ENCODE results near the gene SYNC. TPM values are rescaled to one million over a fixed set of nuclear protein-coding genes. Genes with fewer than 3 reads are reported as not detected.

Gene SYNC
- total and polyA plus RNA-seq, 2 experiments from 2014 or later = not detected

DNA sequence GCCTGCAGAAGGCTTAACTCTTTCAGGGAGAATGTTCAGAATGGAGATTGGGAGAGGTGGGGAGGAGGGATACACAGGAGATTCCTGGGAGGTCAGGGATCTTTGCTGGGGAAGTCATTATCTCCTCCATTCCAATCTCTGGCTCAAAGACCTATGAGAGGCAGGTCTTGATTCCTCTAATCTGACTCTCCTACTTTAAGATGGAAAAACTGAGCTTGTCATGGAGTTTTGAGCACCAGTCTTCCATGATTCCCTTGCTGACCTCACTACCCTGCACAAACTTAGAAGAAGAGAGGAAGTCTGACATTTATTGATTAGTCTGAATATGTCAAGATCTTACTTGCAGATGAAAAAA, 41.5 kb upstream of the SYNC start (continued):
- TF ChIP-seq, protein P1, sequence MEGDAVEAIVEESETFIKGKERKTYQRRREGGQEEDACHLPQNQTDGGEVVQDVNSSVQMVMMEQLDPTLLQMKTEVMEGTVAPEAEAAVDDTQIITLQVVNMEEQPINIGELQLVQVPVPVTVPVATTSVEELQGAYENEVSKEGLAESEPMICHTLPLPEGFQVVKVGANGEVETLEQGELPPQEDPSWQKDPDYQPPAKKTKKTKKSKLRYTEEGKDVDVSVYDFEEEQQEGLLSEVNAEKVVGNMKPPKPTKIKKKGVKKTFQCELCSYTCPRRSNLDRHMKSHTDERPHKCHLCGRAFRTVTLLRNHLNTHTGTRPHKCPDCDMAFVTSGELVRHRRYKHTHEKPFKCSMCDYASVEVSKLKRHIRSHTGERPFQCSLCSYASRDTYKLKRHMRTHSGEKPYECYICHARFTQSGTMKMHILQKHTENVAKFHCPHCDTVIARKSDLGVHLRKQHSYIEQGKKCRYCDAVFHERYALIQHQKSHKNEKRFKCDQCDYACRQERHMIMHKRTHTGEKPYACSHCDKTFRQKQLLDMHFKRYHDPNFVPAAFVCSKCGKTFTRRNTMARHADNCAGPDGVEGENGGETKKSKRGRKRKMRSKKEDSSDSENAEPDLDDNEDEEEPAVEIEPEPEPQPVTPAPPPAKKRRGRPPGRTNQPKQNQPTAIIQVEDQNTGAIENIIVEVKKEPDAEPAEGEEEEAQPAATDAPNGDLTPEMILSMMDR (conservative IDR thresholded peaks at IDR 0.05; ENCODE audit: low read depth in 2 of 2) = no peak

DNA sequence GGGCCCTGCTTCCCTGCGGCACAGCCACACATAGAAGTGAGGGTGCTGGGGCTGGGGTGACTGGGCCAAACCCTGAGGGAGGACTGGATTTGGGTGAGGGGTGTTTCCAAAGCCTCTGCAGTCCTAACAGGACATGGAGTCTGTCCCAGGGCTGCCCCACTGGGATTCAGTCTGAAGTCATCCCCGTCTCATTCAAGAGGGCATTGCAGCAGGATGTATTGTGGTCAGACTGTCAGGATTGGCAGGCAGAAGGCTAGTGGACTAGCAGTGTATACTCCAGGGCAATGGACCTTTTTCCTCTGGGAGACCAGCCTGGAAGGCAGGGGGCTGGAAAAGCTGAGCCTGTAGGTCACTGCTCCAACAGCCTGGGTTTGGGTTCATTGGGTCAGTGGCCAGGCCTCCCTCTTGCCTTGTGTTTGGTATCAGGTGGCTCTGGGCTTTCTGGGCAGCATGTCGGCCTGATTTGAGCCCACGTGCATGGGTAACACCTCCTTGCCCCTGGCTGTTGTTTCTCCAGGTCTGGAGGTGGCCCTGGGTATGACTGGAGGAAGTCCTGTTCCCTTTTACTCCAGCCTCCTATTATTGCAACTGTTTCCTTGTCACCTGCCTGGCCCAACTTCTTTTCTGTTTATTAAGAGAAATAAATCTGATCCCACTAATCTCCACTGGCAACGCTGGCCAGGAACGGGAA, 41.0 kb upstream of the SYNC start:
- no peak overlapping the region; the same call in 1 of the 2 replicates for H3K4me3 ChIP-seq
- no peaks in the 10 kb centered on the region; the same call in 1 of the 2 replicates for H4K20me1 ChIP-seq (replicated peaks; ENCODE audit: insufficient read depth)
- H3K4me2 ChIP-seq = peak overlapping the region; percentile 90
- Mint-ChIP-seq H3K4me3 (peak overlapping the region; percentile 74; the same call in 2 of the 3 replicates), H3K4me1 (peaks cover 20% of the 10 kb centered on the region), H3K27me3 (ENCODE audit: insufficient read depth, low read depth, poor library complexity) (peaks cover 30% of the 10 kb centered on the region), H3K9me3 (no peaks in the 10 kb centered on the region), H3K36me3 (ENCODE audit: low read depth) (no peaks in the 10 kb centered on the region), H3K27ac (no peak overlapping the region)
- ATAC-seq = no peak
- no peak overlapping the region for H3K27ac ChIP-seq (ENCODE audit: low read depth)
- no peaks in the 10 kb centered on the region for H3K36me3 ChIP-seq (ENCODE audit: insufficient read depth)
- H2AFZ ChIP-seq = no peak overlapping the region
- TF ChIP-seq, protein P1 (conservative IDR thresholded peaks at IDR 0.05; ENCODE audit: low read depth in 2 of 2) = no peak
- TF ChIP-seq NANOG (IDR thresholded peaks at IDR 0.05; ENCODE audit: borderline replicate concordance) = no peak
- TF ChIP-seq CREB1 (CRISPR knock-in tag; IDR thresholded peaks at IDR 0.05; ENCODE audit: low read depth) = no peak
- TF ChIP-seq, protein P2, sequence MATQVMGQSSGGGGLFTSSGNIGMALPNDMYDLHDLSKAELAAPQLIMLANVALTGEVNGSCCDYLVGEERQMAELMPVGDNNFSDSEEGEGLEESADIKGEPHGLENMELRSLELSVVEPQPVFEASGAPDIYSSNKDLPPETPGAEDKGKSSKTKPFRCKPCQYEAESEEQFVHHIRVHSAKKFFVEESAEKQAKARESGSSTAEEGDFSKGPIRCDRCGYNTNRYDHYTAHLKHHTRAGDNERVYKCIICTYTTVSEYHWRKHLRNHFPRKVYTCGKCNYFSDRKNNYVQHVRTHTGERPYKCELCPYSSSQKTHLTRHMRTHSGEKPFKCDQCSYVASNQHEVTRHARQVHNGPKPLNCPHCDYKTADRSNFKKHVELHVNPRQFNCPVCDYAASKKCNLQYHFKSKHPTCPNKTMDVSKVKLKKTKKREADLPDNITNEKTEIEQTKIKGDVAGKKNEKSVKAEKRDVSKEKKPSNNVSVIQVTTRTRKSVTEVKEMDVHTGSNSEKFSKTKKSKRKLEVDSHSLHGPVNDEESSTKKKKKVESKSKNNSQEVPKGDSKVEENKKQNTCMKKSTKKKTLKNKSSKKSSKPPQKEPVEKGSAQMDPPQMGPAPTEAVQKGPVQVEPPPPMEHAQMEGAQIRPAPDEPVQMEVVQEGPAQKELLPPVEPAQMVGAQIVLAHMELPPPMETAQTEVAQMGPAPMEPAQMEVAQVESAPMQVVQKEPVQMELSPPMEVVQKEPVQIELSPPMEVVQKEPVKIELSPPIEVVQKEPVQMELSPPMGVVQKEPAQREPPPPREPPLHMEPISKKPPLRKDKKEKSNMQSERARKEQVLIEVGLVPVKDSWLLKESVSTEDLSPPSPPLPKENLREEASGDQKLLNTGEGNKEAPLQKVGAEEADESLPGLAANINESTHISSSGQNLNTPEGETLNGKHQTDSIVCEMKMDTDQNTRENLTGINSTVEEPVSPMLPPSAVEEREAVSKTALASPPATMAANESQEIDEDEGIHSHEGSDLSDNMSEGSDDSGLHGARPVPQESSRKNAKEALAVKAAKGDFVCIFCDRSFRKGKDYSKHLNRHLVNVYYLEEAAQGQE (IDR thresholded peaks at IDR 0.05; ENCODE audit: unreplicated experiment) = no peak
- no peak for TF ChIP-seq POLR2AphosphoS5 (IDR thresholded peaks at IDR 0.05; ENCODE audit: low read depth)
- TF ChIP-seq EZH2phosphoT487 (IDR thresholded peaks at IDR 0.05; ENCODE audit: unreplicated experiment) = no peak
- TF ChIP-seq STAT1 (IDR thresholded peaks at IDR 0.05; ENCODE audit: unreplicated experiment) = no peak
- H3K9me2 ChIP-seq (ENCODE audit: insufficient read depth) = no peaks in the 10 kb centered on the region
- peaks cover 13% of the 10 kb centered on the region for H3K4me1 ChIP-seq (ENCODE audit: insufficient read depth)
- DNase-seq (ENCODE audit: low spot score) = no peak
- peaks cover 19% of the 10 kb centered on the region for H3K27me3 ChIP-seq (ENCODE audit: insufficient read depth)
- H3F3A ChIP-seq (replicated peaks; ENCODE audit: low read depth) = peaks cover 20% of the 10 kb centered on the region
- no peaks in the 10 kb centered on the region for H3K79me2 ChIP-seq (replicated peaks; ENCODE audit: insufficient read depth)
